Activated T-helper 1 cell treated with Interleukin-2 at 50 U/mL for 16 hours (primary cell): ENCODE results near the gene CA6.
"Not testable (repeated sequence)": the region's sequence is repeated elsewhere in the genome, so short reads cannot be mapped to it uniquely, and the experiment has no call there.

ENCODE experiments used
- DNase-seq: peaks from one replicate; pipeline ENCODE4 v3.0.0-alpha.2; 2020; ENCODE audit warnings: low read depth

Gene CA6

DNA sequence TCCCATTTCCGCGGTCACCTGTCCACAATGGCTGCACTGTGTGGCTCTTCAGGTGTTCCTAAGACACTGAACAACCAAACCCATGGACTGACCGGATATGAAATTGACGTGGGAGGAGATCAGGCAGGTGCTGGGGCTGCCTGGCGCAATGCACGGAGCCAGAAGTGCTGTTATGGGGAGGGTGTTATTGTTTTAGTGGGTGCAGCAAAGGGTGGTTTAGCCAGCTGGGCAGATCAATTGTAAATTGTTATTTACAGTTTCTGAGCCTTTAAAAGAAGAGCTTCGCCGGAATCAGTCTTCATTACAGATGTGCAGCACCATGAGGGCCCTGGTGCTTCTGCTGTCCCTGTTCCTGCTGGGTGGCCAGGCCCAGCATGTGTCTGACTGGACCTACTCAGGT lies at the start of gene CA6:
Gene CA6 (plus strand): TSS at position 301 of the 400 bp plus-strand sequence. CDS start 19 bp downstream, at position 320.
- DNase-seq, result no peak

GRCh38 chr1:8896775-8897174 lies 48.9 kb upstream of the CA6 start:
- DNase-seq, result not testable (repeated sequence)

GRCh38 chr1:8897505-8897904 lies 48.2 kb upstream of the CA6 start:
- DNase-seq, result not testable (repeated sequence)

DNA sequence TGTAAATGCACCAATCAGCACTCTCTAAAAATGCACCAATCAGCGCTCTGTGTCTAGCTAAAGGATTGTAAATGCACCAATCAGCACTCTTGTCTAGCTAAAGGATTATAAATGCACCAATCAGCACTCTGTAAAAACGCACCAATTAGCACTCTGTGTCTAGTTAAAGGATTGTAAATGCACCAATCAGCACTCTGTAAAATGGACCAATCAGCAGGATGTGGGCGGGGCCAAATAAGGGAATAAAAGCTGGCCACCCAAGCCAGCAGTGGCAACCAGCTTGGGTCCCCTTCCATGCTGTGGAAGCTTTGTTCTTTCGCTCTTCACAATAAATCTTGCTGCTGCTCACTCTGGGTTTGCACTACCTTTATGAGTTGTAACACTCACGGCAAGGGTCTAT lies 47.2 kb upstream of the CA6 start:
- DNase-seq, result not testable (repeated sequence)

DNA sequence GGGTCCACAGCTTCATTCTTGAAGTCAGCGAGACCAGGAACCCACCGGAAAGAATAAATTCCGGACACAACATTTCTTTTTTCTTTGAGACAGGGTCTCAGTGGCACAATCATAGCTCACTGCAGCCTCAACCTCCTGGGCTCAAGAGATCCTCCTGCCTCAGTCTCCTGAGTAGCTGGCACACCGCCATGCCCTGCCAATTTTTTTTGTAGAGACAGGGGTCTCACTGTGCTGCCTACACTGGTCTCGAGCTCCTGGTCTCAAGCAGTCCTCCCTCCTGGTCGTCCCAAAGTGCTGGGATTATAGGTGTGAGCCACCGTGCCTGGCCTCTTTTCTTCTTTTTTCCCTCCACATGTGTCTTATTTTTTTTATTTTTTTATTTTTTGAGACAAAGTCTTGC lies 46.6 kb upstream of the CA6 start:
- no peak for DNase-seq

DNA sequence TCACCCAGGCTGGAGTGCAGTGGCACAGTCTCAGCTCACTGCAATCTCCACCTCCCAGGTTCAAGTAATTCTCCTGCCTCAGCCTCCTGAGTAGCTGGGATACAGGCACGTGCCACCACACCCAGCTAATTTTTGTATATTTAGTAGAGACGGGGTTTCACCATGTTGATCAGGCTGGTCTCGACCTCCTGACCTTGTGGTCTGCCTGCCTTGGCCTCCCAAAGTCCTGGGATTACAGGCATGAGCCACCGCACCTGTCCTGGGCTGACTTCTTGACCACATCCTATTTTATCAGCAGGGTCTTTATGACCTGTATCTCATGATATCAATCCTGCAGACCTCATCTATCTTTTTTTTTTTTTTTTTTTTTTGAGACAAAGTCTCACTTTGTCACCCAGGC lies 45.0 kb upstream of the CA6 start:
- not testable (repeated sequence) for DNase-seq

DNA sequence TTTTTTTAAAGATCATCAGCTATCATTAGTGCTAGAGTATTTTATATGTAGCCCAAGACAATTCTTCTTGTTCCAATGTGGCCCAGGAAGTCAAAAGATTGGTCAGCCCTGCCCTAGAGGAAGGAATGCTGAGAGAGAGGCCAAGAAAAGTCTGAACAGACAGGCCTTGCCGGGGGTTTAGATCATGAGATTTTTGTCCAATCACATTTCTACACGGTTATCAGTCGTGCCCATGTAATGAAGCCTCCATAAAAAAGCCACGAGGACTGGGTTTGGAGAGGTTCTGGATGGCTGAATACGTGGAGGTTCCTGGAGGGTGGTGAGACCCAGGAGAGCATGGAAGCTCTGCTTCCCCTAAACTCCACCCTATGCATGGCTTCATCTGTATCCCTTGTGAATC lies 42.9 kb upstream of the CA6 start:
- DNase-seq, result no peak

- no peak for DNase-seq
These were observed 42.3 kb upstream of the CA6 start for GRCh38 chr1:8903410-8903809.

DNA sequence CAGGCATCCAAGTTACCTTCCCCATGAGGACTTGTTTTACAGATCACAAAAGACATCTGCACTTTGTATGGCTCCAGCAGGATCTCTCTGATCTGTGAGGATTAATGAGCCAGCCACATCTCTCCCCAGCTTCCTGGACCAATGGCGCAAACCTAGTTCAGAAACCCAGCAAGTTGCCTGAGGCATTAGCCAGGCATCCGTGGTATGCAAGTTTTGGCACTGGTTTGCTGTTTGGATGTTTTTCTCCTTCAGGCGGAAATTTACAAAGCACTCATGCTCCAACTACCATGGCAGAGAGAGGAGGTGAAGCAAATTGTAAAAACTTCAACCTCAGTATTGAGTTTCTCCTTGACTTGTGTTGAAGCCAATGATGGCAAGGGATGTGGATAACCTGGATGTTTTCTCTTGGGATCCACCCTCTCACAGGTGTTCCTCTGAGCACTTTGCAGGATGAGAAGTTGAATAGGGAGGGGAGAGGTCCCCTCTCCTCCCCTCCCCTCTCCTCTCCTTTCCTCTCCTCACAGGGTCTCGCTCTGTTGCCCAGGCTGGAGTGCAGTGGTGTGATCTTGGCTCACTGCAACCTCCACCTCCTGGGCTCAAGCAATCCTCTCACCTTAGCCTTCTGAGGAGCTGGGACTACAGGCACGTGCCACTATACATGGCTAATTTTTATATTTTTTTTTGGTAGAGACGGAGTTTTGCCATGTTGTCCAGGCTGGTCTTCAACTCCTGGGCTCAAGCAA lies 41.6 kb upstream of the CA6 start:
- no peak for DNase-seq

GRCh38 chr1:8905582-8906191 lies 40.0 kb upstream of the CA6 start:
- DNase-seq, result no peak

DNA sequence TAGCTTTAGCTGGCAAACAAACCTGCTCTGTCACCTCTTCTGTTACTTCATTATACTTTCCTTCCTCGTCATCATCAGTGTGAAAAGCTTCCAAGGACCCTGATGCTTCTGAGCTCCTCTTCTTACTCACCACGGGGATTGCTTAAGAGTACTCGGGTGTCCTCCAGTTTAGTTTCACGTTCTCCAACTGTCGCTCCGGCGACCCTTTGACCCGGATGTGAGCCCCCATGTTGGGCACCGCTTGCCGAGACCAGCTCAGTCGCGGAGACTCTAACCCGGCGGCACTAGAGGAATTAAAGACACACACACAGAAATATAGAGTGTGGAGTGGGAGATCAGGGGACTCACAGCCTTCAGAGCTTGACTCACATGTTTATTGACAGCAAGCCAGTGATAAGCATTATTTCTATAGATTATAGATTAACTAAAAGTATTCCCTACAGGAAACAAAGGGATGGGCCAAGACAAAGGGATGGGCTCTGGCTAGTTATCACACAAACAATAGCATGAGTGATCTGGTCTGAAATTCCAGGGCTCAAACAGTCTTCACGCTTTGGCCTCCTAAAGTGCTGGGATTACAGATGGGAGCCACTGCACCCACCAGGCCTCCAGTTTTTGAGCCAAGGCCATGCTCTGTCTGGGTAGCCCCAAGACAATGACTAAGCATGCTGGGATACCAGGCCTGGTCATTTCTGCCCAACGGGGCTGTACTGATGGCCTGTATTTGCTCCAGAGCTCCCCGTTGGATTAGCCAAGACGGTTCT lies 37.1 kb upstream of the CA6 start:
- no peak for DNase-seq

DNA sequence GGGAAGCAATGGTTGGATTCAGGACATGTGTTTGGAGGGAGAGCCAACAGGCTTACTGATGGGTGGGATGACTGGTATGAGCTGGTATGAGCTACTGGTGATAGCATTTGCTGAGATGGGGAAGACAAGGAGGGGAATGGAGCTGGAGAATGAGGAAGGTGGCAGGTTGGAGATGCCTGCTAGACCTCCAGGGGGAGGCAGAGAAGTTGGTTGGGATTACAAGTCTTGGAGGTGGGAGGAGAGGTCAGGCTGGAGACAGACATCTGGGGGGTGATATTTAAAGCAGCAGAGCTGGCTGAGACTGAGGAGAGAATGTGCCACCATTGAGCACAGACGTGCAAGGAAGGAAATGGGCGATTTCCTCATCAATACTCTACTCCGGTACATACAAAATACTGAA lies 35.3 kb upstream of the CA6 start:
- DNase-seq, result no peak

DNA sequence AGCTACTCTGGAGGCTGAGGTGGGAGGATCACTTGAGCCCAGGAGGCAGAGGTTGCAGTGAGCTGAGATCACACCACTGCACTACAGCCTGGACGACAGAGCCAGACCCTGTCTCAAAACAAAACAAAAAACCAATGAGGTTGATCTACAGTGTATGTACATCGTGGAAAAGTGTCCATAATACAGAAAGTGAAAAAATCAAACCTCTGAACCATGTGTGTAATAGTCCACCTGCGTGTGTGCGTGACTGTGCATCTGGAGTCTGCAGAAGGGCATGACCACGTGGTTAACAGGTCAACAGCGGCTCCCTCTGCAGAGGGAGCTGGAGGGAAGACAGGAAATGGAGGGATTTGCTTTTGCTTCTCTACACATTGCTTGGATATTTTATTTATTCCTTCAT lies 34.8 kb upstream of the CA6 start:
- no peak for DNase-seq

DNA sequence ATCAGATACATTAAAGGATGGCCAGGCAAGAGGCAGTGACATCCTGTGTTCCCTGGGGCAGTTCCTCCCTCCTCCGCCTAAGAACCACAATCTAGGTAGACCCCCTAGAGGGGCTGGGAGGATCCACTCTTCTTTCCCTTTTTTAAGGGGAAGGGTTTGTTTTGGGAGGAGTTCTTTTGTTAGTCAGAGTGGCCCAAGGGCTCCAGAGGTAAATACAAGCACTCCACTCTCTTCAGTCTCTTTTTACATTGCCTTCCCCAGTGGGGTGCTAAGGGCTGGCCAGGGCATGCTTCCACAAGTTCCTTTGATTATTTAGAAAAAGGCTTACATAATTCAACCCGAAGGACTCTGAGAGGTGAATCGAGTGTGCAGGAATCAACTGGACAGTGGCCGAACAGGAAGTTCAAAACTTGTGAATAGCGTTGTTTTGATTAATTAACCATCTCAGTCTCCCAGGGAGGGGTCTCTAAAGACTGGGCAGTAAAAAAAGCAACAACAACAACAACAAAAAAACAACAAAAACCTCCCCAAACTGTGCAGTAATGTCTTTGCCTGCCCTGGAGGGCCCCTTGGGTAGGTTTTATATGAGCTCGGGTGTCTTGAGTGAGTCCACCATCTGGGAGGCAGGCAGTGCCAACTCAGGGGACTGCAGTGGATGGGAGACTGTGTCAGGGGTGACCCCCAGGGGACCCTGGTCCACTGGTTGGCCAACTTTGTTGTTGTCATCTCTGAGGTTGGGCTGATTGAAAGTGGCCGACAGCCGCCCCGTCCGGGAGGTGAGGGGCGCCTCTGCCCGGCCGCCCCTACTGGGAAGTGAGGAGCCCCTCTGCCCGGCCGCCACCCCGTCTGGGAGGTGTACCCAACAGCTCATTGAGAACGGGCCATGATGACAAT lies 34.0 kb upstream of the CA6 start:
- DNase-seq, result no peak

GRCh38 chr1:8913457-8913856 lies 32.2 kb upstream of the CA6 start:
- DNase-seq, result no peak

GRCh38 chr1:8914466-8914865 lies 31.2 kb upstream of the CA6 start:
- DNase-seq, result no peak

DNA sequence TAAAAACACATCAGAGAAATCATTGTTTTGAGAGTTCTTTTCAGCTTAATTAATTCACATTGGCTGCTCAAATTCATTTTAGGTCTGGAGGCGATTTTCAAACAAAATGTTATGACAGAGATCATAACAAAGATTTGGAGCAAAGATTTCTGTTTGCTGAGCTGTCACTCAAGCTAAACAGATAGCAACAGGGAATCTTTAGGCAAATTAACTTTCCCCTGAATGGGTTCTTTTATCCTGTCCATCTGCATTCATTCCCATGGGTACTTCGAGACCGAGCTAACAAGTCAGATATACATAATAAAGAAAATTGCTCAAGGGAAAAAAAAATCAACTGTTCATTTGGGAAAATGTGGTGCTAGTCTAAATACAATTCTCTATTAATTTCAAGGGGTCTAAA lies 30.2 kb upstream of the CA6 start:
- DNase-seq, result no peak

GRCh38 chr1:8917536-8917935 lies 28.1 kb upstream of the CA6 start:
- DNase-seq, result not testable (repeated sequence)

GRCh38 chr1:8922962-8923361 lies 22.7 kb upstream of the CA6 start:
- no peak for DNase-seq

- DNase-seq, result no peak
These were observed 20.3 kb upstream of the CA6 start for GRCh38 chr1:8925406-8925805.

- DNase-seq, result no peak
These were observed 19.7 kb upstream of the CA6 start for GRCh38 chr1:8925960-8926359.
